Fibroblast of the conjunctiva (primary cell): ENCODE data around the gene VAT1L.

Source experiments
- DNase-seq: peaks from one replicate; pipeline ENCODE4 v3.0.0-alpha.2; 2010; ENCODE audit warnings: low read depth

Gene VAT1L

GRCh38 chr16:77993111-77993985 lies 205.0 kb downstream of the VAT1L start:
- peak; percentile 54 for DNase-seq

- DNase-seq: no peak
Observed at GRCh38 chr16:77995843-77996455, 207.6 kb downstream of the VAT1L start.

- no peak for DNase-seq
Observed at GRCh38 chr16:77998350-77999023, 210.1 kb downstream of the VAT1L start.

- no peak for DNase-seq
Observed at GRCh38 chr16:78001451-78002025, 213.2 kb downstream of the VAT1L start.

GRCh38 chr16:78002915-78003538 lies 214.7 kb downstream of the VAT1L start:
- peak; percentile 85 for DNase-seq

- no peak for DNase-seq
Observed at GRCh38 chr16:78004517-78004916, 216.2 kb downstream of the VAT1L start.

GRCh38 chr16:78005881-78006280 lies 217.5 kb downstream of the VAT1L start:
- no peak for DNase-seq

- no peak for DNase-seq
Observed at GRCh38 chr16:78007121-78007520, 218.8 kb downstream of the VAT1L start.

GRCh38 chr16:78022347-78023060 lies 234.1 kb downstream of the VAT1L start, which contains the start of gene CLEC3A:
CLEC3A (plus strand) TSS chr16:78022548; CDS start chr16:78022627, 79 bp downstream.
- DNase-seq: no peak

- no peak for DNase-seq
Observed at GRCh38 chr16:78024159-78024558, 235.8 kb downstream of the VAT1L start.

- no peak for DNase-seq
Observed at GRCh38 chr16:78025631-78026030, 237.3 kb downstream of the VAT1L start.

- DNase-seq: no peak
Observed at GRCh38 chr16:78028018-78028417, 239.7 kb downstream of the VAT1L start.
